A673 (cell line): ENCODE data around the gene CASP1.
"Not testable (repeated sequence)": the region's sequence is repeated elsewhere in the genome, so short reads cannot be mapped to it uniquely, and the experiment has no call there.

Experiments
- CTCF ChIP-seq: fragments of 300-800, 200-600 bp; sonication (generic); conservative IDR thresholded peaks from 2 replicates; pipeline ENCODE4 v1.5.1; 2017; ENCODE audit warnings: low read depth, mild to moderate bottlenecking, antibody characterized with exemption, low read length, moderate library complexity, mixed read lengths
- EZH2 ChIP-seq: fragments of 200-600 bp; sonication (generic); IDR thresholded peaks from 2 replicates; pipeline ENCODE4 v1.6.1; 2017; ENCODE audit warnings: borderline replicate concordance, low read depth, mild to moderate bottlenecking, mixed read lengths, antibody characterized with exemption, low read length; ENCODE audit not compliant: poor library complexity, severe bottlenecking

- not testable (repeated sequence) for TF ChIP-seq CTCF, EZH2
Observed at GRCh38 chr11:105077141-105077790, 42.3 kb upstream of the CASP1 start.
